Measurements from ENCODE around the gene IL17RC.

Gene IL17RC

GRCh38 chr3:9946112-9947024, 29.5 kb downstream of the IL17RC start:
- in situ Hi-C loops (cut with HindIII; ENCODE audit: low pct_ligation_motif_present, low sequenced_read_pairs), result no loop called here
- Histone ChIP-seq H3K36me3 (replicated peaks) (peaks cover 8% of the 10 kb centered on the region), H3K4me3 (ENCODE audit: low read depth, low read length) (peak overlapping the region; percentile 73), H3K27ac (no peak overlapping the region), H3K27me3 (replicated peaks) (no peaks in the 10 kb centered on the region)
- peak; percentile 84 for DNase-seq
- TF ChIP-seq CTCF (IDR thresholded peaks at IDR 0.05; ENCODE audit: low read depth, low read length, missing control alignments), result peak; percentile 51

- H3K27ac ChIP-seq, result no peak overlapping the region
- TF ChIP-seq CTCF (IDR thresholded peaks at IDR 0.05; ENCODE audit: low read depth, low read length, missing control alignments), result peak; percentile 54
- H3K4me3 ChIP-seq (ENCODE audit: low read depth, low read length), result peak overlapping the region; percentile 73
- H3K36me3 ChIP-seq (replicated peaks), result peaks cover 7% of the 10 kb centered on the region
- DNase-seq, result peak; percentile 38
- H3K27me3 ChIP-seq (replicated peaks), result no peaks in the 10 kb centered on the region
- in situ Hi-C loops (cut with HindIII; ENCODE audit: low pct_ligation_motif_present, low sequenced_read_pairs), result no loop called here
Observed at GRCh38 chr3:9947025-9947995, 30.4 kb downstream of the IL17RC start.

- no peak overlapping the region for H3K27ac ChIP-seq
- peaks cover 3% of the 10 kb centered on the region for H3K36me3 ChIP-seq (replicated peaks)
Observed at GRCh38 chr3:9948586-9948985, 31.7 kb downstream of the IL17RC start.

GRCh38 chr3:9949115-9949514, 32.2 kb downstream of the IL17RC start:
- H3K4me3 ChIP-seq (ENCODE audit: low read depth, low read length), result no peak overlapping the region
- in situ Hi-C loops (cut with HindIII; ENCODE audit: low pct_ligation_motif_present, low sequenced_read_pairs), result no loop called here
- H3K27ac ChIP-seq, result no peak overlapping the region
- no peaks in the 10 kb centered on the region for H3K27me3 ChIP-seq (replicated peaks)
- H3K36me3 ChIP-seq (replicated peaks), result peaks cover 3% of the 10 kb centered on the region
- TF ChIP-seq CTCF (IDR thresholded peaks at IDR 0.05; ENCODE audit: low read depth, low read length, missing control alignments), result no peak
- no peak for DNase-seq

More at GRCh38 chr3:9948586-9948985, 31.7 kb downstream of the IL17RC start:
- Histone ChIP-seq H3K27me3 (replicated peaks) (no peaks in the 10 kb centered on the region), H3K4me3 (ENCODE audit: low read depth, low read length) (no peak overlapping the region)
- no peak for DNase-seq
- in situ Hi-C loops (cut with HindIII; ENCODE audit: low pct_ligation_motif_present, low sequenced_read_pairs), result no loop called here
- no peak for TF ChIP-seq CTCF (IDR thresholded peaks at IDR 0.05; ENCODE audit: low read depth, low read length, missing control alignments)

GRCh38 chr3:9949626-9950025, 32.7 kb downstream of the IL17RC start:
- Histone ChIP-seq H3K4me3 (ENCODE audit: low read depth, low read length) (no peak overlapping the region), H3K27ac (no peak overlapping the region)
- in situ Hi-C loops (cut with HindIII; ENCODE audit: low pct_ligation_motif_present, low sequenced_read_pairs), result no loop called here

More at GRCh38 chr3:9949626-9950025, 32.7 kb downstream of the IL17RC start:
- no peak for DNase-seq
- TF ChIP-seq CTCF (IDR thresholded peaks at IDR 0.05; ENCODE audit: low read depth, low read length, missing control alignments), result no peak
- Histone ChIP-seq H3K27me3 (replicated peaks) (no peaks in the 10 kb centered on the region), H3K36me3 (replicated peaks) (peaks cover 3% of the 10 kb centered on the region)

Data from brain microvascular endothelial cell (primary cell).